Fibroblast of lung (primary cell): ENCODE measurements around the gene WFDC10B.

Experiments
- CTCF ChIP-seq, 2 donors: IDR thresholded peaks in 1 of 2; conservative IDR thresholded peaks in 1 of 2; 1 replicate in 1 of 2; 2 replicates in 1 of 2; pipeline ENCODE4 v1.5.1; 2011 to 2012; ENCODE audit warnings: low read length in 2 of 2, control low read depth in 1 of 2, inconsistent platforms in 1 of 2, low read depth in 1 of 2, mild to moderate bottlenecking in 1 of 2
- EZH2 ChIP-seq: IDR thresholded peaks from 2 replicates; pipeline ENCODE4 v1.5.1; 2012; ENCODE audit warnings: low read length, control low read depth, mild to moderate bottlenecking; ENCODE audit errors: missing control alignments

- TF ChIP-seq CTCF (conservative IDR thresholded peaks at IDR 0.05 in 1 of 2, IDR thresholded peaks at IDR 0.05 in 1 of 2; ENCODE audit: low read depth in 1 of 2, low read length in 2 of 2) = no peak
- TF ChIP-seq EZH2 = no peak
Observed at GRCh38 chr20:45735988-45736387, 31.2 kb upstream of the WFDC10B start.
